GM21367 (cell line): ENCODE measurements around the gene ATP5MC3.

Experiments
- ATAC-seq: cut with Tn5 transposase; IDR thresholded peaks from one replicate; pipeline ENCODE4 v1.9.1; 2021; ENCODE audit not compliant: unreplicated experiment

ATP5MC3 gene

GRCh38 chr2:175168564-175168945, 13.0 kb downstream of the ATP5MC3 start:
- ATAC-seq: peak; percentile 14

DNA sequence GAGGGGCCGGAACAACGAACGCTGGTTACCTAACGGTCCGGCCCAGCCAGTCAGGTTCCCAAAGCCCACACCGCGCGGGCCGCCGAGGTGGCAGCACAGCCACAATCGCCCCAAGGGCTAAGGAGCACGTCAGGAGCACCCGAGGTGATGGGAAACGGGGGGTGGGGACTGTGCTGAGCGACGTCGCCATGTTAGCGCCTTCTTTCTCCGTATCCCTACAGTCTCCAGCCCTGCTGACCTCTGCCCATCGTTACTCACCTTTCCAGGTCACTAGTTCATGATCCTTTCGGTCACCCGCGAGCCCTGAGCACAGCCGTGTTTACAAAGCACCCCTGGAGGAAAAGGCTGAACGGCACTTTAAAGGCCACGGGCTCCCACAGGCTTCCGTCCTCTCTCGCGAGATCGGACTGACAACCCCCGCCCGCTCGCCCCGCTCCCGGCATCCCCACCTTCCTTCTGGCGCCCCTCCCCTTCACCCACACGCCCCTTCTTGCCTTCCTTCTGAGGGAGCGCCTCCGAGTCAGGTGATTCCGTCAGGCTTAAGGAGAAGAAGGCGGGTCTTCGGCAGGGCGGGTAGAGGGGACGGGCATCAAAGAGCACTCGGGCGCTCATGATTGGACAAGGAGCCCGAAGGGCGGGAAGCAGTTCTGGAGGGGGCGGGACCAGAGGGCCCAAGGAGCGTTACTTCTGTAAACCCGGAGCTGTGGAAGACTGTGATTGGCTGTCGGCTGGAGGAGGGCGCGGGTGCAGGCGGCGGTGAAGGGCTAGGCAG, 13.5 kb downstream of the ATP5MC3 start, which contains the start of gene ATF2:
ATF2 (minus strand) TSS at position 412 of the 772 bp plus-strand sequence. CDS start 31,760 bp downstream, outside the sequence.
- ATAC-seq: peak; percentile 97

- ATAC-seq: peak; percentile 1
Measured at GRCh38 chr2:175167076-175167791, 14.3 kb downstream of the ATP5MC3 start.

GRCh38 chr2:175166216-175166824, 15.2 kb downstream of the ATP5MC3 start:
- no peak for ATAC-seq

DNA sequence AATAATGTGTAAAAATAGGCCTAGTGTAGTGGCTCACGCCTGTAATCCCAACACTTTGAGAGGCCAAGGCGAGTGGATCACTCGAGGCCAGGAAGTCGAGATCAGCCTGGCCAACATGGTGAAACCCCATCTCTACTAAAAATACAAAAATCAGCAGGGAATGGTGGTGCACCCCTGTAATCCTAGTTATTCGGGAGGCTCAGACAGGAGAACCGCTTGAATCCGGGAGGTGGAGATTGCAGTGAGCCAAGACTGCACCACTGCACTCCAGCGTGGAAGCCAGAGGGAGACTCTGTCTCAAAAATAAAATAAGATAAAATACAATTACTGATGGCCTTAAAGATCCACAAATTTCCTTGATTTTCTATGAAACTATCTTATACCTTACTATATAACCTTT, 17.3 kb downstream of the ATP5MC3 start:
- ATAC-seq: no peak

GRCh38 chr2:175158894-175159293, 22.6 kb downstream of the ATP5MC3 start:
- no peak for ATAC-seq

- ATAC-seq: no peak
Measured at GRCh38 chr2:175156534-175156933, 25.0 kb downstream of the ATP5MC3 start.

- ATAC-seq: no peak
Measured at GRCh38 chr2:175154661-175155082, 26.8 kb downstream of the ATP5MC3 start.

GRCh38 chr2:175152242-175152641, 29.3 kb downstream of the ATP5MC3 start:
- peak; percentile 81 for ATAC-seq

DNA sequence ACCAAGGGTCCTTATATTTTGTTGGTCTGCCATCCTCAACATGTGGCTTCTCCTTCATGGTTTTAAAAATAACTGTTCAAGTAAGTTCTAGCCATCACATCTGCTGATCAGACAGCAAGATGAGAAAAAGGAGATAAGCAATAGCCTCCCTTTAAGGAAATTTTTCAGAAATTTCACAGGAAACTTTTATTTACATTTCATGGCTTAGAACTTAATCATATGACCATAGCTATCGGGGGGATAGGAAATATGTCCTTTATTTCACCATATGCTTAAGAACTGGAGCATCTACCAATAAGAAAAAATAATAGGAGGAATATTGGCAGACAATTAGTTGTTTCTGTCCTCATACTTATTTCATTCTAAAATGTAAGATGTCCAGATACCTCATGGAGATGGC, 29.7 kb downstream of the ATP5MC3 start:
- no peak for ATAC-seq

DNA sequence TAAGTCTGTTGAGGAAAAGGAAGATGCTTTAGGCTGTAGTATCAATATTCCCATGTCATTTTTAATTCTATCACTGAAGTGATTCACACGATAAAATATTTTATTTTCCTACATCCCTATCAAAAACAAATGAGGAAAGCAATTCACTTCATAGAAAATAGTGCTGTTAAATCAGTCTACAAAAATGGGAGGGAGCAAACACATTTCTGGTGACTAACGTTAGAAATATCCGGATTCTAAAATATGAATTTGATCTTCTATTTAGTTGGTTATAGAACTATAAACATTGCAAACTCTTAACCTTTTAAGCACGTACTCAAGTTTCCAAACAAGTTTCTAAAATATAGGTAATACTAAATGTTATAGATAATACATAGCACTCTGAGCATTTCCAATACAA, 34.3 kb downstream of the ATP5MC3 start:
- ATAC-seq: no peak

DNA sequence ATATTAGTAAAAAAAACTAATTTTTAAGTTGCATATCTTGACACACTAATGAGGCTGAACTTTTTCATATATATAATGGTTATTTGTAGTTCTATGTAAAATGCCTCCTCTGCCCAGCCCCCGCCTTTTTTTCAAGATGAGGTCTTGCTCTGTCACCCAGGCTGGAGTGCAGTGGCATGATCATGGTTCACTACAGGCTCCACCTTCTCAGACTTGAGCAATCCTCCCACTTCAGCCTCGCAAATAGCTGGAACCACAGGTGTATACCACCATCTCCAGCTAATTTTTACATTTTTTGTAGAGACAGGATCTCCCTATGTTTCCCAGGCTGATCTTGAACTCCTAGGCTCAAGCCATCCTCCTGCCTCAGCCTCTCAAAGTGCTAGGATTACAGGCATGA, 37.8 kb downstream of the ATP5MC3 start:
- ATAC-seq: no peak

GRCh38 chr2:175143191-175143590, 38.3 kb downstream of the ATP5MC3 start:
- no peak for ATAC-seq

DNA sequence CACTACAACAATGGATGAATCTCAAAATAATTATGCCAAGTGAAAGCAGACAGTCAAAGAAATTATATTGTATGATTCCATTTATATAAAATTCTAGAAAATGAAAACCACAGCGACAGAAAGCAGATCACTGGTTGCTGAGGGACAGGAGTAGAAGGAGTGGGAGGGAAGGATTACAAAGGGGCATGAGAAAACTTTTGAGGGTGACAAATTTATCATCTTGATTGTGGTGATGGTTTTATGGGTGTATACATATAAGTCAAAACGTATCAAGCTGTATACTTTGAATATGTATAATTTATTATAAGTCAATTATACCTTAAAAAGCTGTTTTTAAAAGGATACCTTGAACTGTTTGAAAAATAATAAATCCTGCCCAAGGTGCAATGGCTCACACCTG, 41.2 kb downstream of the ATP5MC3 start:
- no peak for ATAC-seq

DNA sequence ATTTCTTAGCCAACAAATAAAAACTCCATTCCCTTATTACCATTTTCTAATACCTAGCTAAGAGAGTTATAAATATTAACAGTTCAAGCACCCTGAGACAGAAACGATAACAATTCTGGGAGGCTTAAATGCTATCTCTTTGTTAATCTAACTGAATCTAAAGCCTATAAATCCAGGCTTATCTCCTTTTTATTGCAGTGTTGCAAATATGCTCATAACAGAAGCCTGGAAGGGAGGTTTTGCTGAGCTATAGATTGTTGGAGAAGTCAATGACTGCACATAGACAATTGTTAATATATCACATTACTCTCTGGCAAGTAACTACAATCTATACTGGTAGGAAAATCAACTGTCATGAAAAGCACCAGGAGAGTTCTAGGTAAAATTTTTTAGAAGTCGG, 43.7 kb downstream of the ATP5MC3 start:
- no peak for ATAC-seq

GRCh38 chr2:175136334-175137215, 44.9 kb downstream of the ATP5MC3 start:
- peak; percentile 77 for ATAC-seq

DNA sequence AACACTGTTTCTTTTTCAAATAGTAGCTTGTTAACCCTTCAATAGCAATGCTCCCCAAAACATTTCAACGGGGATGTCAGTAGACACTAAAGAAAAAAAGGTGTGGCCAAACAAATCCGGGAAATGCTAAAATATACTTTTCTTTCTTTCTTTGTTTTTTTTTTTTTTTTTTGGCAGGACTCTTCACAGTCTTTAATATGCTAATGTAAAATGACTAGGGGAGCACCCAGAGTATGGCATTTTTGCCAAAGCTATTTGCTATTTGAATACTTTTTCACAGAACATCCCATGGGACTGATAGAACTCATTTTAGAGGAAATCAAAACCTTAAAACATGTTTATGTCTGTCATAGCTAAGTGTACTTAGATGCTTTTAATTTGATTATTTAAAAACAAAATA, 45.6 kb downstream of the ATP5MC3 start:
- no peak for ATAC-seq

GRCh38 chr2:175135177-175135576, 46.3 kb downstream of the ATP5MC3 start:
- no peak for ATAC-seq

DNA sequence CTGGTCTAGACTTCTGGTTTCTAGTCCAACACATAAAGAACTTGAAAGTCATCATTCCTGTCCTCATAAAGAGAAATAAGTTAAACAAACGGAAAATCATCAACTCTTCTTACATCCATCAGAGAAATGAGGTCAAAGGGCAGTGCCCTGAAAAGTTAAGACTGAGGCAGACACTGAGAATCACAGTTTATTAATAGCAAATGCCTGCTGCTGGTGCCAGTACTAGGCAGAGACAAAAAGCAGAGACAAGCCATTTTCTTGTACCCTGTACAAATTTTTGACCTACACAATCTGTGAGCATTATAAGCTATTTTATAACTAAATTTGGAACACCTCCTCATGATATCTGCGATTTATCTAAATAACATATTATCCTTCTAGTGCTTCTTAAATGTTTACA, 50.3 kb downstream of the ATP5MC3 start:
- ATAC-seq: no peak

GRCh38 chr2:175126661-175127060, 54.8 kb downstream of the ATP5MC3 start:
- no peak for ATAC-seq
